ENCODE measurements around the gene SMIM33. TPM values are rescaled to one million over a fixed set of nuclear protein-coding genes. Genes with fewer than 3 reads are reported as not detected.
"Not testable (repeated sequence)": the region's sequence is repeated elsewhere in the genome, so short reads cannot be mapped to it uniquely, and the experiment has no call there.

Gene SMIM33
- total RNA-seq, 4 donors from 2014 or later, result not detected

GRCh38 chr5:139473565-139473964 lies 2.8 kb downstream of the SMIM33 start:
- Histone ChIP-seq H3K27me3 (no peaks in the 10 kb centered on the region), H3K9me3 (no peaks in the 10 kb centered on the region), H3K4me3 (replicated peaks in 1 of 3) (no peak overlapping the region), H3K36me3 (peaks cover 0 to 4% of the 10 kb centered on the region in 2 donors), H3K4me1 (peaks cover 0 to 21% of the 10 kb centered on the region in 2 donors), H3K27ac (peak overlapping the region in 2 of 3 donors; percentile 27 to 29)
- TF ChIP-seq CTCF (IDR thresholded peaks at IDR 0.05), result no peak
- TF ChIP-seq POLR2A (IDR thresholded peaks at IDR 0.05), result no peak
- 72 to 87% methylated on average over 2 of the region's 2 CpGs for WGBS, 2 donors
- intact Hi-C loops (cut with DNase I), result no loop called here
- no peak for DNase-seq

GRCh38 chr5:139474890-139475791 lies 4.3 kb downstream of the SMIM33 start:
- WGBS, 2 donors, result 66 to 70% methylated on average over 13 of the region's 13 CpGs
- Histone ChIP-seq H3K4me3 (replicated peaks in 1 of 3) (no peak overlapping the region), H3K4me1 (peaks cover 0 to 24% of the 10 kb centered on the region in 2 donors), H3K9me3 (no peaks in the 10 kb centered on the region), H3K27ac (no peak overlapping the region), H3K27me3 (no peaks in the 10 kb centered on the region), H3K36me3 (peaks cover 0 to 4% of the 10 kb centered on the region in 2 donors)
- TF ChIP-seq CTCF (IDR thresholded peaks at IDR 0.05), result no peak
- no peak for TF ChIP-seq POLR2A (IDR thresholded peaks at IDR 0.05)
- no peak for DNase-seq
- intact Hi-C loops (cut with DNase I), result no loop called here

- intact Hi-C loops (cut with DNase I), result no loop called here
- H3K36me3 ChIP-seq, result peaks cover 0 to 4% of the 10 kb centered on the region in 2 donors
- no peak overlapping the region for H3K4me3 ChIP-seq (replicated peaks in 1 of 3)
- no peaks in the 10 kb centered on the region for H3K27me3 ChIP-seq
- H3K27ac ChIP-seq, result no peak overlapping the region
- peaks cover 0 to 31% of the 10 kb centered on the region in 2 donors for H3K4me1 ChIP-seq
- 84 to 89% methylated on average over 12 to 13 of the region's 13 CpGs for WGBS, 2 donors
- DNase-seq, result no peak
- no peaks in the 10 kb centered on the region for H3K9me3 ChIP-seq
- TF ChIP-seq CTCF (IDR thresholded peaks at IDR 0.05) (no peak), POLR2A (IDR thresholded peaks at IDR 0.05) (no peak)
Observed at GRCh38 chr5:139475865-139476617, 5.2 kb downstream of the SMIM33 start.

- 77 to 84% methylated on average over 9 of the region's 9 CpGs for WGBS, 2 donors
- not testable (repeated sequence) for H3K27ac ChIP-seq
- peaks cover 11 to 40% of the 10 kb centered on the region in 2 donors for H3K4me1 ChIP-seq
Observed at GRCh38 chr5:139478657-139479423, 8.0 kb downstream of the SMIM33 start.

GRCh38 chr5:139479729-139480128 lies 8.9 kb downstream of the SMIM33 start:
- H3K4me3 ChIP-seq (replicated peaks in 1 of 3); intact Hi-C loops (cut with DNase I); H3K9me3 ChIP-seq; H3K27me3 ChIP-seq; H3K36me3 ChIP-seq; DNase-seq; H3K27ac ChIP-seq: not testable (repeated sequence)
- H3K4me1 ChIP-seq, result peaks cover 11 to 33% of the 10 kb centered on the region in 2 donors
- 96 to 99% methylated on average over 4 of the region's 4 CpGs for WGBS, 2 donors

More at GRCh38 chr5:139478657-139479423, 8.0 kb downstream of the SMIM33 start:
- intact Hi-C loops (cut with DNase I); H3K4me3 ChIP-seq (replicated peaks in 1 of 3); H3K9me3 ChIP-seq; H3K27me3 ChIP-seq; DNase-seq; H3K36me3 ChIP-seq: not testable (repeated sequence)
